Left cardiac atrium (tissue), 4 donors: ENCODE measurements around the gene JADE1. TPM values are rescaled to one million over a fixed set of nuclear protein-coding genes. Genes with fewer than 3 reads are reported as not detected.

ENCODE experiments used
- ATAC-seq, 2 donors: fragments of 200-7000 bp; cut with Tn5 transposase; one replicate each; pipeline ENCODE4 v1.9.1; 2020; ENCODE audit warnings: mild to moderate bottlenecking in 2 of 2, moderate library complexity in 2 of 2
- DNase-seq: peaks from one replicate; pipeline ENCODE4 v3.0.0-alpha.2; 2020
- intact Hi-C, 2 donors: fragments of 100-400 bp; cut with DNase I; formaldehyde crosslinking; loops; one replicate each; pipeline versions ENCODE4 v1.14.1 to v1.15.1; 2022 to 2023
- total RNA-seq, 2 donors: library from RNA; stranded (reverse); fragmentation: NEBNext Ultra II Directional; extraction: Animal tissue kit (Norgen Biotek cat#: 25700); gene quantifications; one replicate each; pipeline ENCODE4 v1.2.1, GENCODE V29; 2021
- donor health status: DM: no; HTN: yes; CAD: no.
- donor health status: DM: no; HTN: yes; CAD: no; lungs with severe emphysema.
- donor health status: DM: yes; HTN: yes; CAD: no.
- donor health status: Dilated cardiomyopathy.

The JADE1 gene
- total RNA-seq, 2 donors from 2014 or later, result 22.7 to 32.3 TPM

DNA sequence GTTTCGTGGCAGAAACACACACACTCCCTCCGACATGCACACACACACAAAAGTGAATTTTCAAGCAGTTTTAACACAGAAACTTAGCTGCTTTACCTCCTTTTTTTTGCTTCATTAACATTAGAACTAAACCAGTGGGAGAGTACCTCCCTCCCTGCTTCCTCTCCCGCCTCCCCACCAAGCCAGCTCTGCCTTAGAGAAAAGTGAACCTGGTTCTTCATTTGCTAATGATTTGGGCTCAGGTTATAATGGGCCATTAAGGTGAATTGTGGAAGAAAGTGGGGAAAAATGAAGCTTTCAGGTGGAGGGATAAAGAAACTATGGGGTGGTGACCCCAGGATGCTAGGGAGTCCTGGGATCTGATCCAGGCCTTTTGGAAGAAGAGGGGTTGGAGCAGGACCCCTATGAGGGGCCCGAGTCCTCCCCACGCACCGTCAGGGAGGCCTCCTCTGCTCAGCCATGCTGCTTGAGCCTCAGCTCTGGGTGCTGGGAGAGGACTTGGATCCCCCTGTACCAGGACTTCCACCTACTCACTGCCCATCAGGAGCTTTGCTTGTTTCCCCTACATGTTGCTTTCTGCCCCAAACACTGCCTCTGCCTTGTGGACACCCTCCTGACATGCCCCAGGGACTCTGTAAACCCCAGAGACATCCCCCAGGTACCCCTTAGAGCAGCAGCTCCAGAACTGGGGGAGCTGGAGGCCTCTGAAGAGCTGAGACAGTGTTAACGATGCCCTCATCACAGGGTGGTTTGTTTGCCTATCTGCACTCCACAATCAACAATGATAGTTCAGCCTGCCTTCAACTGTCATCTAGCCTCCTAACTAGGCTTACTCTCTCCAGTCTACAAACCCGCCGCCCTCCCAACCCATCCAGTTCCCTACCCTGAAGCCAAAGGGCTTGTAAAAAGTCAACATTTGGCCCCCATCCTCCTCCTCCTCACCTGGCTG lies 6.5 kb upstream of the JADE1 start:
- intact Hi-C loops, result no loop called here
- no peak for DNase-seq
- ATAC-seq, result no peak

GRCh38 chr4:128803783-128804182 lies 5.7 kb upstream of the JADE1 start:
- DNase-seq, result no peak
- ATAC-seq, result no peak
- intact Hi-C loops, result no loop called here

DNA sequence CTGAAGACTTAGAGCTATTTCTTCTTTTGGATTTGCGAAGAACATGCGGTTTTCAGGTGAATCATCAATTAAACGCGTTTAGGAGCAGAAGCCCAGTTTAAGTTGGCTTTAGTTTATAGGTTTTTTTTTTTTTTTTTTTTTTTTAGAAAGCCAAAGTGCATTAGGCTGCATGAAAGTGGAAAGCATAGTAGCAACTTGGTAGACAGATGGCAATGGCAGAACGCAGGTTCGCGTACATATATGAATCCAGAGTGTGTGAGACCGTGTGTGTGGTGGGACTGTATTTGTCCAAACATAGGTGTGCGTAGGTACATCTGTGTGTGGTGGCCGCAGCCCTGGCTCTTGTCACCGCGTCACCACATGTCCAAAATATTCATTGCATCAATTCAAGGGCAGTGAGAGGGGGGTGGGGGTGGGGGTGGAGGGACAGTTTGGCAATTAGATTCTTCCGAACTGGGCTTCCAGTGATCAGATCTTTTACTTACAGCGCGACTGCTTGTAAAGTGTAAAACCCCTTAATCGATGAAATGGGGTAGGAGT lies 901 bp downstream of the JADE1 start:
- peak; percentile 1 for ATAC-seq
- no peak for DNase-seq
- intact Hi-C loops, result loop anchor here in 1 of 2 donors (5.0 to 10.0 kb wide), 3 partner anchors 52 to 356 kb away; no protein-coding TSS in a partner anchor

DNA sequence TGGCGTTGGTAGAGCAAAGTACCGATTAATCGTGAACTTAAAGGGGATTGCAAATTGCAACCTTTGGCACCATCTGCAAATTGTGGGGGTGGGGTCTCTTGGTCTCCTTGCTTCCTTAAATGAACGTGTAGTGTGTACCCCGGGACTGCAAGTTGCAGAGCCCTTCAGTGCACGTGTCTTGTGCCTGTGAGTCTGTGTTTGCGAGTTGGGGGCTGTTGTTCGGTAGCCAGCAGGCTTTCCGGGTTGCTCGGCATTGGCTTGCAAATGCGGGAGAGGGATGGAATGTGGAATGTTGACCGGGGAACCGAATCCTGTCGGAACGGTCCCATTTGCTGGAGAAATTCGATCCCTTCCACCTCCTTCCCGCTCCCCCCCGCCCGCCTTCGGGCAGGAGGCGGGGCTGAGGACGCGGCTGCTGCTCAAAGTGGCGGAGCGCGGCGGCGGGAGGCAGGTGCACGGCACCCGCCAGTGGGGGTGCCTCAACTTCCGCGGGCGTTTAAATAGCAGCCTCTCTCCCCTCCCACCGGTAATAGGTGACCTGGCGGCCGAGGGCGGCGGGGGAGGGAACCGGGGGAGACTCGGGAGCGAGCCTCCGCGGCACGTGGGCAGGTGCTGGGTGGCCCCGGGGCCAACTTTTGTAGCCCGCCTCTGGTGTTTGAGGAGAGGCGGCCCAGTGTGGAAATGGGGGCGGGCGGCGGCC lies 1.5 kb downstream of the JADE1 start:
- DNase-seq (peak; percentile 80), ATAC-seq (peak; percentile 33 to 58)
- intact Hi-C loops, result loop anchor here in 1 of 2 donors (5.0 to 10.0 kb wide), 3 partner anchors 51 to 356 kb away; no protein-coding TSS in a partner anchor

DNA sequence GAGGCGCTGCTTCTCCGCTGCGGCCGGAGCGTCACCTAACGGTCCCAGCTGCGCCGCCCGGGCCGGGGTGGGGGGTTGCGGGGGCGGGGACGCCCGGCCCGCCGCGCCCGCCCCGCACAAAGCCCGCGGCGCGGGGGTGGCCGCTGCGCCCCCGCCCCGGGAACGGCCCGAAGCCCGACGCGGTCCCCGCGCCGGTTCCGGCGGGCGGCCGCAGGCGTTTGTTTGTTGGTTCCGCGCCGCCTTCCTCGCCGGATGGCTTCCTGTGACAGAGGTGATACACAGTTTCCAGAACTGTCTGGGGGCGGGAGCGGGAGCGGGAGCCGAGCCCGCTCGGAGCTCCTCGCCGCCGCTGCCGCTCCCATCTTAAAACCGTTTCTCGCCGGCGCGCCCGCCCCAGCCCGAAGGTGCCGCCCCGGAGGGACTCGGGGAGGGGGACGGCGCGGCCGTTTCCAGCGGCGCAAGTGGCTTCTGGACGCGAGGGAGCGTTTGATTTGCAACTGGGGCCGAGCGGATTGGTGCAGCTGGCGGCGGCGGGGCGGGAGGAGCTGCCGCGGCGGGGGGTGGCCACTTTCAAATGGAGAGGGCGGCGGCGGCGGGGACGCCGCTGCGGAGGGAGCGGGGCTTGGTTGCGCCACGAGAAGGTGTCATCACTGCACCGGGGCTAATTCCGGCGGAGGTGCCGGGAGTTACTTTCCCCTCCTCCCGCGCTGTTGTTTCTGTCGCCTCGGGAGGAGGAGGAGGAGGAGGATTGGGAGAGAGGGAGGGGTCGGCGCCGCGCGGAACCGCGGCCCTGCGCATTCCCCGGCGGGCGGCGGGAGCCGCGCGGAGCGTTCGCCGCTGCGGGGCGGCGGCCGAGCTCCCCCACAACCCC lies 2.3 kb downstream of the JADE1 start:
- peak; percentile 70 to 73 for ATAC-seq
- intact Hi-C loops, result loop anchor here in 1 of 2 donors (5.0 to 10.0 kb wide), 3 partner anchors 50 to 357 kb away; no protein-coding TSS in a partner anchor
- peak; percentile 91 for DNase-seq

DNA sequence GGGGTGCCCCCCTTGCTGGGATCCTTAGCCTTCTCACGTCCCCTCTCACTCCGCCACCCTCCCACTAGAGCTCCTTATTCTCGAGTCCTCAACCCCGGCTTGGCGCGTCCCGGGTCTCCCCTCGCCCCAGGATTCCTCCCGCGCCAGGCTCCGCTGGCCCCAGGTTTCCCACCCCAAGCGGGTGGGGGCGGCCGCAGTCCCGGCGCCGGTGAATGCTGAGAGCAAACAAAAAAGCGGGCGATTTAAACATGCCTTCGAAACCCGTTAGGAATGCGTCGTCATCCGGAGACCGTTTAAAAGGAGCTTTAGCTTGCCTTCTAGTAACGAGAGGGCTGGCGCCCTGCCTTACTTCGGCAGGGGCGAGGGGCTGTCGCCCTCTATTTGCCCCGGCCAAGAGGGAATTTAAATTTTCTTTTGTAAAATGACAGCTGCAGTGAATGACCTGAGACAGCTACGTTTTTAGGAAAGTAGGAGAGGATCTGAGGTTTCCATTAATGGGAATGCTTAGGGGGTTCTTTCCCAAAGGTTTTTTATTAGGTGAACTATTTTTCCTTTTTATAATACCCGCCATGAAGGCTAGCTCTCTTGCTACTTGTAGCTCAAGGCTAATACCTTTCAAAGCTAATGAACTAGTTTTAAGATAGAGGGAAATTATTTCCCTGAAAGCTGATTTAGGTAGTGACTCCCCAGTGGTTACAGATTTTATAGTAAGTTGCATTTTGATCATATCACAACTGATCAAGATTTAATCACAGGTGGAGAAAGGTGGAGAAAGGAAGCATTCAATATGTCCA lies 3.1 kb downstream of the JADE1 start:
- intact Hi-C loops, result loop anchor here in 1 of 2 donors (5.0 to 10.0 kb wide), 3 partner anchors 50 to 358 kb away; no protein-coding TSS in a partner anchor
- peak; percentile 1 to 2 for ATAC-seq
- DNase-seq, result peak; percentile 50

- no peak for DNase-seq
- ATAC-seq, result no peak
- intact Hi-C loops, result loop anchor here in 1 of 2 donors (5.0 to 10.0 kb wide), 3 partner anchors 48 to 359 kb away; no protein-coding TSS in a partner anchor
Measured at GRCh38 chr4:128813965-128814364, 4.5 kb downstream of the JADE1 start.

GRCh38 chr4:128818442-128818841 lies 8.9 kb downstream of the JADE1 start:
- no peak for DNase-seq
- ATAC-seq, result no peak
- intact Hi-C loops, result loop anchor here in 1 of 2 donors (10.0 kb wide), 1 partner anchor 364 kb away; no protein-coding TSS in a partner anchor

- peak in 1 of 2 donors; percentile 45 for ATAC-seq
- intact Hi-C loops, result loop anchor here in 1 of 2 donors (10.0 kb wide), 1 partner anchor 364 kb away; no protein-coding TSS in a partner anchor
- no peak for DNase-seq
Measured at GRCh38 chr4:128819082-128819742, 9.7 kb downstream of the JADE1 start.

DNA sequence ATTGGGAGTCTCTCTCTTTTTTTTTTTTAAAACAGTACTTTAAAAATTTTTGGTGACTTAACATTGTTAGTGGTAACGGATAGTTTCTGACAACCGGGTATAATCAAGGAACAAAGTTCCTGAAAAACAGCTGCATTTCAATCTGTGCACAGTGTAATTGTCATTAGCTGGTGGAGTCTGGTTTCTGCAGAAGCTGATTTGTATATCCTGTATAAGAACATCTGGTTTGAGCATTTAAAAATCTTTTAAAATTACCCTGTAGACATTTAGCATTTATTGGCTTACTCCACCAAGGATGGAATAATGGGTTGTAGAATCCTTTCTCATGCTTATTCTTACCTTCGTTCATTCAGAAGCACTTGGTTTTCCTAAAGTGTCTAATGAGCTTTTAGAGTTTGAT lies 11.2 kb downstream of the JADE1 start:
- DNase-seq, result no peak
- no peak for ATAC-seq
- intact Hi-C loops, result no loop called here

- DNase-seq (no peak), ATAC-seq (no peak)
- intact Hi-C loops, result no loop called here
Measured at GRCh38 chr4:128821151-128821550, 11.7 kb downstream of the JADE1 start.

DNA sequence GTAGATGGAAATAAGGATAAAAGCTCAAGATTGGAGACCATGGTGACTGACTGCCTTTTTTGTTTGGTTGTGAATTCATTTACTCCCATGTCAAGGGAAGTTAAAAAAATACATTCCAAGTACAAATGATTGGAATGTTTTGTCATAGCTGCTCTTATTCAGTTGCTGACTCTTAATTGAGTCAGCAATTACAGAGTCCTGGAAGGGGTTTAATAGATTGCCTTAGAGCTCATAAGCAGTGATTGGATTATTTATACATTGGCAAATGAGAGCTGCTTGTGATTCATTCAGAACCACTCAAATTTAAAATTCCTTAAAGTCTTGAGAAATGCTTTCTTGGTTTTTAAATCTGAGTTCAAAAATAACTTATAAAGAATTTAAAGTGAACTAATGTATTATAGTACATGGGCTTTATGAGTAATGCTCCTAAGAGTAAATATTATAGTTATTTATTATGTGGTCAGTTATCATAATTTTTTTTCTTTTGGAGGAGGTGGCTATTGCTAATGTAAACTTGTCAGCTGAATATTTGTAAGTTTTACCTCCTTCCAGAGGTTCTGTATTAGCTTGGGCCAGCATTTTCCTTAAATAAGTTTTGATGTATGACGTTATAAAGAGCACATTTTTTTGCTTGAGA lies 13.6 kb downstream of the JADE1 start:
- DNase-seq (no peak), ATAC-seq (peak in 1 of 2 donors; percentile 54)
- intact Hi-C loops, result no loop called here

- intact Hi-C loops, result no loop called here
- no peak for DNase-seq
- ATAC-seq, result peak in 1 of 2 donors; percentile 19
Measured at GRCh38 chr4:128825226-128825625, 15.7 kb downstream of the JADE1 start.

DNA sequence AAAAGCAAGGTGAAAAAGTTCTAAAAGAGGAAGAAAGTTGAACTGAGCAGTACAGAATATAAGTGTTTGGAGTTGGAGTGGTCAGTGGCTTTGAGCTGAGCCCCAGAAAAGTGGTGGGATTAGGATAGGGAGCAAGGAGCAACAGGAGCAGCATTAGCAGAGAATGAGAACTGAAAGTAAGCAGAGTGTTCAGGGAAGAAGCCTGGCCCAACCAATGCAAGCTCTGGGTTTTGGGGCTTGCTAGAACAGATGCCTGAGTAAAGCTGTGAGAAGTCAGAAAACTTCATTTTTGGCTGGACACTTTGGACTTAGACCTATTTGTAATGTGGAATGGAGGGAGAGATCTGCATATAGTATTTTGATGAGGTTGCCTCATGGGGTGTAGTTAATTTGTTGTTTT lies 17.8 kb downstream of the JADE1 start:
- ATAC-seq (no peak), DNase-seq (no peak)
- intact Hi-C loops, result no loop called here

- no peak for ATAC-seq
- intact Hi-C loops, result no loop called here
Measured at GRCh38 chr4:128830906-128831503, 21.5 kb downstream of the JADE1 start.

DNA sequence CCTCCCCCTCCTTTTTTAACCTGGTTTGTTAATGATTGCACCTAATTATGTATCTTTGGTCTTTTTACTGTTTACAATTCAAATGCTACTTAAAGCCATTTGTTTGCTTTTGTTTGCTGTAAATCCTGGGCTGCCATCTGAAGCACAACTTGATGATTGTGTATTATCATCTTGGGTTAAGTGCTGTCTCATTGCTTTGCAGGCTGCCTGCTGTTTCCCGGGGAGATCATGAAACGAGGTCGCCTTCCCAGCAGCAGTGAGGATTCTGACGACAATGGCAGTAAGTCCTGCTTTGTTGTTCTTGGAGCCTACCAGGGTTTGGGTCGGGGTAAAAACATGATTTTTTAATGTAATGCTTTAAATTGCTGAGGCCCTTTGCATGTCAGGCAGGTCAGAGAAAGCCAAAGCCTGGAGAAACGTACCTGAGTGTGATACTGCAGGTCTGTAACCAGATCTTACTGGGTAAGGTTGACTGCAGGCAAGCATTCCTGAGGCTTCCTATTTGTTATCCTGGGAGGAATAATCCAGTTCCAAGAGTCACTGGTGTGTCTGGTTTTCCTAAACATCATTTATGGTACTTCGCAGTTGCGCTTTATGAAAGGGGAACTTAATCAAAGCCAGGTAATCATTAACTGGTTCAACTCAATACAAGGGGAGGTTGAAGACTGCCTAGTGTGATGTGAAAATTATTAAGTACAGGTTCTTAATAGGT lies 22.2 kb downstream of the JADE1 start:
- DNase-seq (no peak), ATAC-seq (no peak)
- intact Hi-C loops, result no loop called here

More at GRCh38 chr4:128830906-128831503, 21.5 kb downstream of the JADE1 start:
- no peak for DNase-seq
